CD4-positive, alpha-beta T cell treated with Interleukin-4 for 1 hour (primary cell): ENCODE measurements around the gene MARCHF11.

ENCODE experiments used
- DNase-seq, 2 donors: peaks; one replicate each; pipeline ENCODE4 v3.0.0-alpha.2; 2020 to 2022

Gene MARCHF11

GRCh38 chr5:16049761-16050160 lies 129.8 kb downstream of the MARCHF11 start:
- DNase-seq: no peak

DNA sequence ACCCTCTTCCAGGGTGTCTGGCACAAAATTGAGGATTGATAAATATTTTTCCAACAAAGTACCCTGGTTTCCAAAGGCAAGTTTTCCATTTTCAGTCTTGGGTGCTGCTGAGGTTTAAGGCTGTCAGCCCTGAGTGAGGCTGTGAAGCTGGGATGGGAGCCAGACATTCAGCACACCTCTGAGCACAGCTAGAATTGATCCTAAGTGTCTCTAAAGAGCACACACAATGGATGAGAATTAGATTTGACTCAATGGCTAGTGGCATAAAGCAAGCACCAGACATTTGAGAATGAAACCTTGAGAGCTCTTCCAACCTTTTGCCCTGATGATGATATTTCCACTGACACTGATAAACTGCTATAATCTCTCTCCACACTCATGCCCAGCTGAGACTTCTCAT lies 131.5 kb downstream of the MARCHF11 start:
- DNase-seq: no peak

GRCh38 chr5:16043349-16043965 lies 136.1 kb downstream of the MARCHF11 start:
- DNase-seq: no peak

DNA sequence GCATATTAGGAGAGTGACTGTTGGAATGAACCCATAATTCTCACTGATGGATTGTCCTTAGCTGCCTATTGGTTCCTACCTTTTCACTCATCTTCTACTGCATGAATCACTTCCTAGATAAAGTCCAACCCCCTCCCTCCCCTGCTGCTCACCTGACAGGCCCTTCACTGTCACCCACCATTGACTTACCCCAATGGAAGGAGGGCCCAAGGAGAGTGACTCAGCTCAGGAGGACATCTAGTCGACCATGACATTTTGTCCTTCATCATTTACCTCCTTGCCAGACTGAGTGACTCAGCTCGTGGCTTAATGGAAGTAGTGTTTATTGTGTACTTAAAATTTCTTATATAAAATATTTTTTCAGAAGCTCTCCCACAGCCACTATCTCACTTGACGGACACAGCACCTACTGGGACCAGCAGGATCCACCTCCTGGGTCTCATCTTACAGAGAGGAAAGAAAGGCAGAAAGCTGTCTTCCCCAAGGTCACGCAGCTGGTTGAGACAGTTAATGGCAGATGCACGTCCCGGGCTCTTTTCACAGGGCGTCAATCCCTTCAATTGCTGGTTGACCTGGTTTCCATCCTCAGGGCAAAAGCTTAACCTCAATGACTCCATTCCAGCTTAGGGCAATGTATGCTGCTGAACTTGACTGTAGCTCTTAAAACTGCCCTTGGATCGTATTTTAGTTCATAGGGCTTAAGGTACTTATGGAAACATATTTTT lies 142.3 kb downstream of the MARCHF11 start:
- DNase-seq: no peak

- no peak for DNase-seq
Observed at GRCh38 chr5:16034319-16035001, 145.1 kb downstream of the MARCHF11 start.

GRCh38 chr5:16033187-16033925 lies 146.2 kb downstream of the MARCHF11 start:
- DNase-seq: no peak

DNA sequence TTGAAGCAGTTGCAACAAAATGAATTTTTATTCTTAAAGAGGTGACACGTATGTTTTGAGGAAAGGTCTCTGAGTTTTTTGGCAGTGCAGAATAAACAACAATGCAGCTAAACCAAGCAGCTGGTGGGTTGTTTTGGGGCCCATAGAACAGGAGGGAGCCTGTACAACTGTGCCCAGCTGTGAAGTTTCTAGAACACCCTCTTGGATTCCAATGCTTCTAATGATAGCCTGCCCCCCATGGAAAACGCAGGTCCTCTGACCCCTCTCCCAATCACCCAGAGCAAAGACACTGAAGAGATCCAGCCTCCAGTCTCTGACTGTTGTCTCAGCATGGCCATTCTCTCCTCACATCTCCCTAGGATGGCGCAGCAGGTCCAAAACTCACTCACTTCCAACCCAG lies 150.9 kb downstream of the MARCHF11 start:
- DNase-seq: no peak

GRCh38 chr5:16025681-16026080 lies 153.9 kb downstream of the MARCHF11 start:
- no peak for DNase-seq

DNA sequence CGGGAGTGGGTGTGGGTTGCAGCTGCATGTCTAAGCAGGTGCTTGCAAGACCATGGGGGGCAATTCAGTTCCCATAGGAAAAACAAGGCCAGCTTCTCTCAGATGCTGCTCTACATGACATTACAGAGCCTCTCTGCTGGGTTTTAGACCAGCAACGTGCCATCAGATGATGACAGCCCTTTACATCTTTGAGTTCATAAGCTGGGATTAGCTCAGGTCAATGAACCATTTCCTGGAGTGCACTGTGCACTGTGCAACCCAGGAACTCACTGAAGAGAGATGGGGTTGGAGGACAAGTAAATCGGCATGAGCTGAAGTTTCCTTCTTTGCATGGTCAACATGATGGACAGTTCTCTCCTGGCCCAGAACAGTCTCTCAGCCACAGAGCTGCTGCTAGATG lies 160.6 kb downstream of the MARCHF11 start:
- no peak for DNase-seq

GRCh38 chr5:16017720-16018119 lies 161.9 kb downstream of the MARCHF11 start:
- DNase-seq: no peak
